Right atrium auricular region (tissue), 2 donors: ENCODE data around the gene NSUN7. TPM values are rescaled to one million over a fixed set of nuclear protein-coding genes. Genes with fewer than 3 reads are reported as not detected.

Experiments used
- DNase-seq: peaks from one replicate; pipeline ENCODE4 v3.0.0-alpha.2; 2019; ENCODE audit warnings: low spot score
- H3K27ac ChIP-seq, 2 donors: fragments of 200-600 bp; sonication (generic); 1 replicate in 1 of 2; 2 replicates in 1 of 2; pipeline ENCODE4 v1.5.1; 2016 to 2019
- H3K27me3 ChIP-seq, 2 donors: fragments of 200-600 bp; sonication (generic); one replicate each; pipeline versions ENCODE4 v1.5.1 to v1.6.0; 2017 to 2019
- H3K36me3 ChIP-seq: fragments of 200-600 bp; sonication (generic); one replicate; pipeline ENCODE4 v1.5.1; 2016
- H3K4me1 ChIP-seq, 2 donors: fragments of 200-600 bp; sonication (generic); one replicate each; pipeline versions ENCODE4 v1.5.1 to v1.6.0; 2017 to 2019
- H3K4me3 ChIP-seq, 2 donors: fragments of 200-600 bp; sonication (generic); 1 replicate in 1 of 2; 2 replicates in 1 of 2; pipeline ENCODE4 v1.5.1; 2017 to 2019; ENCODE audit warnings: mild to moderate bottlenecking in 1 of 2, moderate library complexity in 1 of 2
- H3K9me3 ChIP-seq, 2 donors: fragments of 200-600 bp; sonication (generic); one replicate each; pipeline ENCODE4 v1.5.1; 2019
- total RNA-seq, 2 donors: library from RNA; depleted of rRNA; stranded (reverse); fragments of >200 nt; gene quantifications; one replicate each; pipeline ENCODE4 v1.1.0, GENCODE V29; 2016
- TF ChIP-seq, protein P1 (sequence below), 2 donors: fragments of 200-600 bp; sonication (generic); IDR thresholded peaks; one replicate each; pipeline ENCODE4 v1.5.1; 2019; ENCODE audit warnings: antibody characterized with exemption in 2 of 2

Gene NSUN7
- total RNA-seq, 2 donors from 2014 or later = 1.9 to 9.8 TPM

DNA sequence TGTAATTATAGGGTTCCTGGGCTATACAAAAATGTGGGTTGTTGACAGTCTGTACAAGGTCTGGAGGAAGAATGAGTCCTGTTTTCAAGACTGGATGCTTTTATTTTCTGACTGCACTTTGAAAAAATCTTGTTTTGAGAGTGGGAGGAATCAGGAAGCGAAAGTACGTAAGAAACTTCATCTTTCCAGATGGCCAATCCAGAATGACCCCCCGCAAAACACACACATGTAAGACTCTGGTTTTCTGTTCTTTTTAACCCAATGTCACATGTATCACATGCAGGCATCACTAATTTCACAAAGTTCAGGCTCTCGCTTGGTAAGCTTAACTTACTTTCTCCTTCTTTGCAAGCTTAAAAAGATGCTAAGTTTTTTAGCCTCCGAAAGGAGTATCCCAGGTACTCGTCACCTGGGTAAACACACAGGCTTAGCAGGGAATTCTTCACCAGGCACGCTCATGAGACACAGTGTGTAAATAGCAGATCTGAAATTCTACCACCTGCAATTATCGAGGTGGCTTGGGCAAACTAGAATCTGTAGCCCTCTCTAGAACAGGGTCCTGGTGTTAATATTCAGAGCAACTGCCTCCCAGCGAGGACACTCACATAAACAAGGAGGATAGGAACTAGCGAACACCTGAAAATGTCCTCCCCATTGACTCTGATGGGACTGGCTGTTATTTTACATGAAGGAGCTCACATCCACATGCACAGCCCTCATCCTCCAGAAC, 90.7 kb downstream of the NSUN7 start:
- peak overlapping the region; percentile 80 to 89 for H3K27ac ChIP-seq

DNA sequence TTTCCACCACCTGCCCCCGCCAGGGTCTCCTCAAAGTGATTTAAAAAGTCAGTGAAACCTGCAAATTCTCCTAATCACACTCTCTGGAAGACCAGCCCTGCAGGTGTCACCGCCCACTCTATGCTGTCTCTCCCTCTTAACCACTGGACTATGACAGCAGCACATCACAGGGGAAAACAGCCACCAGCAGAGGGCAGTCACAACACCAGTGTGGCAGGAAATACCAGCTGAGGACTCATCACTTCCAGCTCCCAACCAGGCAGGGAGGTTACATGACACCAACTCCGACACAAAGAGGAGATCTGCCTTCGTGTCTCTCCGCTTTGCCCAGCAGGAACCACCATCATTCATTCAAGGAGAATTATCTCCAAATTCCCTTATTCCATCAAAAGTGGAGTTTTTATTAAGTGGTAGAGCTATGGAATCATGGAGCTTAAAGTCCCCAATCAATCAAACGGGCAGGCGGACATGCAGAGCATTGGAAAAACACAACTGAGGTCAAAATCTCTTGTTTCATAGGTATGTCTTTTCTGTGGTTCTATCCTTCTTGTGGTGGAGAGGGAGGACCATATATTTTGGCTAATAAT, 91.3 kb downstream of the NSUN7 start:
- Histone ChIP-seq H3K27me3 (no peaks in the 10 kb centered on the region), H3K4me1 (peaks cover 0 to 39% of the 10 kb centered on the region in 2 donors), H3K27ac (peak overlapping the region; percentile 80 to 89), H3K36me3 (no peaks in the 10 kb centered on the region), H3K4me3 (no peak overlapping the region), H3K9me3 (no peaks in the 10 kb centered on the region)
- TF ChIP-seq, protein P1, sequence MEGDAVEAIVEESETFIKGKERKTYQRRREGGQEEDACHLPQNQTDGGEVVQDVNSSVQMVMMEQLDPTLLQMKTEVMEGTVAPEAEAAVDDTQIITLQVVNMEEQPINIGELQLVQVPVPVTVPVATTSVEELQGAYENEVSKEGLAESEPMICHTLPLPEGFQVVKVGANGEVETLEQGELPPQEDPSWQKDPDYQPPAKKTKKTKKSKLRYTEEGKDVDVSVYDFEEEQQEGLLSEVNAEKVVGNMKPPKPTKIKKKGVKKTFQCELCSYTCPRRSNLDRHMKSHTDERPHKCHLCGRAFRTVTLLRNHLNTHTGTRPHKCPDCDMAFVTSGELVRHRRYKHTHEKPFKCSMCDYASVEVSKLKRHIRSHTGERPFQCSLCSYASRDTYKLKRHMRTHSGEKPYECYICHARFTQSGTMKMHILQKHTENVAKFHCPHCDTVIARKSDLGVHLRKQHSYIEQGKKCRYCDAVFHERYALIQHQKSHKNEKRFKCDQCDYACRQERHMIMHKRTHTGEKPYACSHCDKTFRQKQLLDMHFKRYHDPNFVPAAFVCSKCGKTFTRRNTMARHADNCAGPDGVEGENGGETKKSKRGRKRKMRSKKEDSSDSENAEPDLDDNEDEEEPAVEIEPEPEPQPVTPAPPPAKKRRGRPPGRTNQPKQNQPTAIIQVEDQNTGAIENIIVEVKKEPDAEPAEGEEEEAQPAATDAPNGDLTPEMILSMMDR (IDR thresholded peaks at IDR 0.05) = peak; percentile 62 to 77
- peak; percentile 83 for DNase-seq

More for the DNA sequence above, 90.7 kb downstream of the NSUN7 start:
- DNase-seq = no peak
- no peaks in the 10 kb centered on the region for H3K9me3 ChIP-seq
- peaks cover 0 to 33% of the 10 kb centered on the region in 2 donors for H3K4me1 ChIP-seq
- no peaks in the 10 kb centered on the region for H3K27me3 ChIP-seq
- no peak overlapping the region for H3K4me3 ChIP-seq
- TF ChIP-seq, protein P1 (IDR thresholded peaks at IDR 0.05) = no peak
- peaks cover 4% of the 10 kb centered on the region for H3K36me3 ChIP-seq

DNA sequence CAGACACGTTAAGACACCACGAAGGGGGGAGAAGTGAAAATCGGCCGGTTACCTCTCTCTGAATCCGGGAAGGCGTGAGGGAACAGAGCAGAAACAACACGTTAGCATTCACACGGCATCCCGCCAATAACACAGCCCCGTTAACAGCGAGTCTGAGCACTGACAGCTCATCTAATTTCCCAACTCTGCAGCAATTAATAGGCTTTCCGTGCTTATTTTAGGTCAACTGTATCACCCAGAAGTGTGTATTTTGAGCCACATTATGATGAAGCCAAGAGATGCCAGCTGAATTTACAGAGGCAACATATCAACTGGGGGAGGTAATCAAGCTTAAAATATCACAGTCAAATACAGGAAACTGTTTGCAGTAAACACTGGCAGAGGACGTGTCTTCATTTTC, 92.6 kb downstream of the NSUN7 start:
- TF ChIP-seq, protein P1 (IDR thresholded peaks at IDR 0.05) = no peak
- DNase-seq = no peak
- Histone ChIP-seq H3K9me3 (no peaks in the 10 kb centered on the region), H3K27ac (peak overlapping the region; percentile 80 to 89), H3K27me3 (no peaks in the 10 kb centered on the region), H3K4me1 (peaks cover 0 to 39% of the 10 kb centered on the region in 2 donors), H3K36me3 (no peaks in the 10 kb centered on the region), H3K4me3 (peak overlapping the region in 1 of 2 donors; percentile 21)

DNA sequence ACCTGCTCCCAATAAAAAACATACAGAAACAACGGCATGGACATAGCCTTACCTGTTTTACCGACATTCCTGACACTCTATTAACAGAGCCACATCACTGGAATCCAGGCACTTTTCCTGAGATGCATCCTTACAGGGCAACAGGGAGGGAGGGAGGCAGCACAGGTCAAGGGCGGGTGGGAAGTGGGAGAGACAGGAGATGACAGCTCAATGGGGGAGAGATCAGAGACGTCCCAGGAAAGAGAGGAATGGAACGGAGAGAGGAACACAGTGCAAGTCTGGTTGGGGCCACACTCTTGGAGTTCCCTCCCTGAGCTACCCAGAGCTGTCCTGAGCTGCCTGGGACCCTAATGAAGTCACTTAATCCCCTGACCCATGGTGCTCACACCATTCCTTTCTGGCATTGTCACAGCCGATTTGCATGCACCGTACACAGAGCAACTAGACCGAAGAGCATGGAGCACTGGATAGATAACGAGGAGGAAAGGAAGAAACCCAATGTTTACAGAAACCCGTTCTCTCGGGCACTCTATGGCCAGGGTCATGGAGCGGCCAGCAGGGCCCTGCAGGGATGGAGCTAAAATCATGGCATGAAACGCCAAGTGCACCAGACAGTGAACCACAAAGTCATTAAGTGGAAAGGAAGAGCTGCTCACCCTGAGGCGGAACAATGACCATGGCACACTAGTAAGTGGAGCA, 93.1 kb downstream of the NSUN7 start:
- Histone ChIP-seq H3K4me3 (peak overlapping the region; percentile 1 to 21), H3K27ac (peak overlapping the region; percentile 80 to 89), H3K36me3 (no peaks in the 10 kb centered on the region), H3K27me3 (no peaks in the 10 kb centered on the region), H3K4me1 (peaks cover 0 to 41% of the 10 kb centered on the region in 2 donors), H3K9me3 (no peaks in the 10 kb centered on the region)
- DNase-seq = no peak
- TF ChIP-seq, protein P1 (IDR thresholded peaks at IDR 0.05) = no peak

DNA sequence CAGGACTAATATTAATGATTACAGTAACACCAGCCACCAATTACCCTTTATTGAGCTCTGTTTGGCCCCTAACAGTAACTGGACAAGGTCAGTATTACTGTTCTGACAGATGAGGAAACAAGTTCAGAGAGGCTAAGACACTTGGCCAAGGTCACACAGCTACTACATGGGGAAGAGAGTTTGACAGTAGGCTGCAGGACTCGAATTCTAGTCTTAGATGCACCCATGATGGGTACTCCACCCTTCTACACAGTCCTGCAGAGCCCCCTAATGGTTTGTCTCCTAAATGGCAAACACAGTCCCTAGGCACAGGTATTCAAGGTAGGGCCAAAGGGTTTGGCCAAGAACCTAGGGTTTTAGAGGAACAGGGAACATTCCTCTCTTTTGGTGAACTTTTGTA, 93.9 kb downstream of the NSUN7 start:
- Histone ChIP-seq H3K27me3 (no peaks in the 10 kb centered on the region), H3K27ac (peak overlapping the region; percentile 80 to 89), H3K4me3 (no peak overlapping the region), H3K9me3 (no peaks in the 10 kb centered on the region), H3K36me3 (no peaks in the 10 kb centered on the region), H3K4me1 (peaks cover 0 to 41% of the 10 kb centered on the region in 2 donors)
- TF ChIP-seq, protein P1 (IDR thresholded peaks at IDR 0.05) = no peak
- DNase-seq = no peak
